Common myeloid progenitor, CD34-positive (primary cell): ENCODE data around the gene ADGRA3.
A peak's percentile ranks its signal among the peaks of the same experiment; 100 is the strongest.

ENCODE experiments used
- CTCF ChIA-PET: fragments of 350-600 bp; sonication (Branson Sonifier 250); formaldehyde crosslinking; loops from one replicate; lab custom pipeline; 2021; ENCODE audit warnings: antibody characterized with exemption; lab: Charles Lee
- POLR2A ChIA-PET: fragments of 350-600 bp; sonication (Branson Sonifier 250); formaldehyde crosslinking; loops from one replicate; lab custom pipeline; 2021; ENCODE audit warnings: antibody characterized with exemption; lab: Charles Lee
- DNase-seq, 3 donors: peaks; one replicate each; pipeline versions ENCODE4 v3.0.0 to v3.0.0-alpha.2; 2013
- H3K27ac ChIP-seq, 2 experiments: 1 replicate in 1 of 2; 2 replicates in 1 of 2; pipeline ENCODE4 v1.7.0; 2013; ENCODE audit warnings: inconsistent platforms in 2 of 2, low read length in 2 of 2, mild to moderate bottlenecking in 2 of 2, low read depth in 1 of 2, moderate library complexity in 1 of 2; ENCODE audit not compliant: severe bottlenecking in 2 of 2, insufficient read depth in 1 of 2, poor library complexity in 1 of 2
- H3K27me3 ChIP-seq, 5 experiments: replicated peaks in 2 of 5; 1 replicate in 3 of 5; 2 replicates in 2 of 5; pipeline versions ENCODE4 v1.6.1 to v1.7.0; 2013; ENCODE audit warnings: low read length in 4 of 5, mild to moderate bottlenecking in 2 of 5, moderate library complexity in 2 of 5, inconsistent platforms in 1 of 5; ENCODE audit not compliant: insufficient read depth in 5 of 5, control insufficient read depth in 4 of 5
- H3K36me3 ChIP-seq, 4 experiments: 1 replicate in 2 of 4; 2 replicates in 2 of 4; pipeline versions ENCODE4 v1.6.1 to v1.7.0; 2013; ENCODE audit warnings: low read length in 3 of 4, control low read depth in 1 of 4, mild to moderate bottlenecking in 1 of 4; ENCODE audit not compliant: control insufficient read depth in 4 of 4, insufficient read depth in 4 of 4
- H3K4me1 ChIP-seq, 4 experiments: 1 replicate in 3 of 4; 2 replicates in 1 of 4; pipeline versions ENCODE4 v1.6.1 to v1.7.1; 2013; ENCODE audit warnings: low read length in 3 of 4, mild to moderate bottlenecking in 3 of 4, control low read depth in 1 of 4, inconsistent platforms in 1 of 4, moderate library complexity in 1 of 4; ENCODE audit not compliant: control insufficient read depth in 4 of 4, insufficient read depth in 4 of 4; ENCODE audit errors: control extremely low read depth in 1 of 4
- H3K4me3 ChIP-seq, 7 experiments: 1 replicate in 4 of 7; 2 replicates in 3 of 7; pipeline versions ENCODE4 v1.5.1 to v1.7.0; 2013; ENCODE audit warnings: mild to moderate bottlenecking in 7 of 7, low read length in 6 of 7, moderate library complexity in 6 of 7, inconsistent platforms in 2 of 7, low read depth in 2 of 7, control low read depth in 1 of 7; ENCODE audit not compliant: insufficient read depth in 4 of 7, control insufficient read depth in 1 of 7; ENCODE audit errors: extremely low read depth in 1 of 7
- H3K9me3 ChIP-seq, 5 experiments: 1 replicate in 4 of 5; 2 replicates in 1 of 5; pipeline versions ENCODE4 v1.6.1 to v1.7.1; 2013; ENCODE audit warnings: low read length in 4 of 5, mild to moderate bottlenecking in 2 of 5, inconsistent platforms in 1 of 5, low read depth in 1 of 5, moderate library complexity in 1 of 5; ENCODE audit not compliant: control insufficient read depth in 4 of 5, insufficient read depth in 2 of 5; ENCODE audit errors: control extremely low read depth in 1 of 5
- WGBS: methylation state at CpG from one replicate; pipeline ENCODE4 v1.1.5; 2013; ENCODE audit not compliant: insufficient coverage; 5-methylcytosine and 5-hydroxymethylcytosine counted together

Gene ADGRA3

GRCh38 chr4:22363787-22364186 lies 152.1 kb downstream of the ADGRA3 start:
- ChIA-PET CTCF (no interaction called here), POLR2A (no interaction called here)
- no peaks in the 10 kb centered on the region for H3K27me3 ChIP-seq

GRCh38 chr4:22363036-22363435 lies 152.8 kb downstream of the ADGRA3 start:
- Histone ChIP-seq H3K27me3 (no peaks in the 10 kb centered on the region), H3K36me3 (no peaks in the 10 kb centered on the region), H3K9me3 (peaks cover 0 to 3% (median 0%) of the 10 kb centered on the region in 5 experiments), H3K27ac (no peak overlapping the region), H3K4me3 (no peak overlapping the region), H3K4me1 (no peaks in the 10 kb centered on the region)
- POLR2A ChIA-PET: no interaction called here
- DNase-seq: no peak
- no CpG with 5 or more reads among the region's 2 CpGs for WGBS
- CTCF ChIA-PET: no interaction called here

More at GRCh38 chr4:22363787-22364186, 152.1 kb downstream of the ADGRA3 start:
- H3K27ac ChIP-seq: no peak overlapping the region
- no peaks in the 10 kb centered on the region for H3K36me3 ChIP-seq
- no peak for DNase-seq
- H3K9me3 ChIP-seq: peaks cover 0 to 3% (median 0%) of the 10 kb centered on the region in 5 experiments
- no CpG with 5 or more reads among the region's 2 CpGs for WGBS
- H3K4me3 ChIP-seq: no peak overlapping the region
- no peaks in the 10 kb centered on the region for H3K4me1 ChIP-seq

- no peak overlapping the region for H3K4me3 ChIP-seq
- no peaks in the 10 kb centered on the region for H3K4me1 ChIP-seq
- no peaks in the 10 kb centered on the region for H3K36me3 ChIP-seq
- whole genome bisulfite sequencing: 63% methylated on average over 5 of the region's 6 CpGs
- H3K27ac ChIP-seq: no peak overlapping the region
- H3K9me3 ChIP-seq: peaks cover 0 to 6% (median 0%) of the 10 kb centered on the region in 5 experiments
- peak; percentile 36 to 75 (median 71) for DNase-seq
- ChIA-PET CTCF (interaction anchor here (0.9 to 2.8 kb wide), 6 partner anchors 11 to 121 kb away, joined by 3 to 11 read pairs (median 4); no protein-coding TSS in a partner anchor), POLR2A (no interaction called here)
- no peaks in the 10 kb centered on the region for H3K27me3 ChIP-seq
These were observed 158.8 kb downstream of the ADGRA3 start for GRCh38 chr4:22356987-22357596.

- Histone ChIP-seq H3K36me3 (no peaks in the 10 kb centered on the region), H3K4me1 (no peaks in the 10 kb centered on the region), H3K4me3 (no peak overlapping the region), H3K9me3 (peaks cover 0 to 6% (median 0%) of the 10 kb centered on the region in 5 experiments), H3K27me3 (no peaks in the 10 kb centered on the region), H3K27ac (no peak overlapping the region)
- CTCF ChIA-PET: no interaction called here
- DNase-seq: no peak
- POLR2A ChIA-PET: no interaction called here
- WGBS: 69% methylated on average over 2 of the region's 3 CpGs
These were observed 167.5 kb downstream of the ADGRA3 start for GRCh38 chr4:22348410-22348809.

- H3K27me3 ChIP-seq: no peaks in the 10 kb centered on the region
- no peaks in the 10 kb centered on the region for H3K36me3 ChIP-seq
- H3K9me3 ChIP-seq: no peaks in the 10 kb centered on the region
- ChIA-PET POLR2A (no interaction called here), CTCF (interaction anchor here (1.3 kb wide), 1 partner anchor 11 kb away, joined by 3 read pairs; no protein-coding TSS in a partner anchor)
- 100% methylated on average over 1 of the region's 1 CpG for WGBS
- H3K27ac ChIP-seq: no peak overlapping the region
- DNase-seq: no peak
- no peak overlapping the region for H3K4me3 ChIP-seq
- H3K4me1 ChIP-seq: no peaks in the 10 kb centered on the region
These were observed 170.2 kb downstream of the ADGRA3 start for GRCh38 chr4:22345678-22346077.

- WGBS: no CpG with 5 or more reads among the region's 1 CpG
- POLR2A ChIA-PET: no interaction called here
- Histone ChIP-seq H3K9me3 (no peaks in the 10 kb centered on the region), H3K4me1 (no peaks in the 10 kb centered on the region), H3K27ac (no peak overlapping the region), H3K36me3 (no peaks in the 10 kb centered on the region), H3K27me3 (no peaks in the 10 kb centered on the region), H3K4me3 (no peak overlapping the region)
- DNase-seq: no peak
- CTCF ChIA-PET: no interaction called here
These were observed 170.8 kb downstream of the ADGRA3 start for GRCh38 chr4:22345055-22345454.

- H3K27ac ChIP-seq: no peak overlapping the region
- 100% methylated on average over 1 of the region's 2 CpGs for WGBS
- CTCF ChIA-PET: interaction anchor here (2.0 kb wide), 1 partner anchor 13 kb away, joined by 5 read pairs; no protein-coding TSS in a partner anchor
- no peak overlapping the region for H3K4me3 ChIP-seq
- H3K4me1 ChIP-seq: no peaks in the 10 kb centered on the region
- H3K9me3 ChIP-seq: no peaks in the 10 kb centered on the region
- no peaks in the 10 kb centered on the region for H3K27me3 ChIP-seq
- no peak for DNase-seq
- H3K36me3 ChIP-seq: no peaks in the 10 kb centered on the region
- POLR2A ChIA-PET: no interaction called here
These were observed 172.3 kb downstream of the ADGRA3 start for GRCh38 chr4:22343606-22344005.
